ENCODE data around the gene GATC.

The GATC gene

DNA sequence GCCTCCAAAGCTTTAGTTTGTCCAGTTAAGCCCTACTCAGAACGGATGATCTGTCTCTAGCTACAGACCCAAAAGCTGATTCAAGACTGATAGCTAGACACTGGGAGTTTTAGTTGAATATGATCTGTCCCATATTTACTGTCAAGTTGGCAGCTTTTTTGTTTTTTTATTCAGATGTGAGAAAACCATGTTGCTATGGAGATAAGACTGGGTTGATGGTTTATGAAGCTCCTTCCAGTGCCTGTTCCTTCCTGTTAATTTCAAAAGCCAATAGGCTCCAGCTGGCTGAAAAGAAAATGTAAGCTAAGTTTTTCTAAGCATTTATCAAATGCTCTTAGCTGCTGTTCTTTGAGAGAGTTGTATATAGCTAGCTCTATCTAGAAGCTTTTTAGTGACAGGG, 54.3 kb downstream of the GATC start:
- no peak for DNase-seq

DNA sequence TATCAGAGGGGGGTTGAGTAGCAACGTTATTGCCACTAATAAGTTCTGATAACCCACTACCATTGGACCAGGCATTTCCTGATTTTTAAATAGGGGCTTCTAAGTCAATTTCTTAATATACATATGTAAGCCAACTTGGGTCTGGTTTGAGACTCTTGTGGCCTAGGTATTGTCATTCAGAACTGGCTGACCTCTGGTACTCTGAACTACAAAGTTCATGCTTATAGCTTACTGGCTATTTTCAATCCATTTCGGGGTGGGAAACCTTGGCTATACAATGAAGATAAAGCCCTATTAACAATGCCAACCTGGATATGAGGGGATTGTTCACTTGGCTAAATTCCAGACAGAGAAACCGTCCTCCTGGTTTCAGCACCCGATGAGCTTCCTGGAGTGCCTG, 58.3 kb downstream of the GATC start:
- DNase-seq: no peak

- DNase-seq: no peak
These were observed 62.3 kb downstream of the GATC start for GRCh38 chr12:120508537-120508936.
